NCI-H524 treated with DMSO at 0.1 percent for 48 hours (cell line): ENCODE measurements around the gene BACH2.
"Not testable (repeated sequence)": the region's sequence is repeated elsewhere in the genome, so short reads cannot be mapped to it uniquely, and the experiment has no call there.

Source experiments
- DNase-seq: peaks from one replicate; lab custom pipeline; 2025; lab: John Stamatoyannopoulos, UW

Gene BACH2

GRCh38 chr6:90121982-90122381, 174.7 kb downstream of the BACH2 start:
- DNase-seq: no peak

GRCh38 chr6:90120327-90120726, 176.3 kb downstream of the BACH2 start:
- DNase-seq: no peak

DNA sequence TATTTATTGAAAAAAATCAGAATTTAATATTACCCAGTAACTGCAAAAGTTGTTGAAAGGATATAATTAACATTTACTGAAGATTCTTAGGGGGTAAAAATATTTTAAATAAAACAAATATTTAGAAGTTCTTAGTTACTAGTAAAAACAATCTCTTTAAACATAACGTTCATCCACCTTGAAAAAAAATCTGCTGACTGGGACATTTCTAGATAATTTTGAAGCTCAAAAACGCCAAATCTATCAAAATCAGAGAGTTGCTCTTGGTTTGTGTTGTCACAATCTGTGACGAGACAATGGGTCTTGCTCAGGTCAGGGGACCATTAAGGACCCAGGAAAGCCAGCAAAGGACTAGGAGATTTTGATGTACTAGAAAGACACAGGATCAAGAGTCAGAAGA, 177.0 kb downstream of the BACH2 start:
- DNase-seq: no peak

DNA sequence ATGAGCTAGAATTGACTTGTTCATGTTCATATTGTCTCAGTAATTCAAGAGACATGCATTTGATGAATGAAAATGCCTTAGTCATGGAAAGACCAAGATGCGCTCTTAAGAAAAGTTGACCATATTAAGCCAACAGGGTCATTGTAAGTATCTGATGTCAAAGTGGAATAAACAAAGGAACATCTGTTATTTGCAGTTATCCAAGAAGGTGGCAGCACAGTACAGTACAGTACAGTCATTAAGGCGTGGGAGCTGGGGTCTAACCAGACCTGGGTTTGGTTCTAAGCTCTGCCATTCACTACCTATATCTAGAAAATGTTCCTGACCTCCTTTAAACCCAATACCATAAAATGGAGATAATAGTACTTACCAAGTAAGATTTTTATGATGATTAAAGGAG, 178.1 kb downstream of the BACH2 start:
- no peak for DNase-seq

- DNase-seq: no peak
Measured at GRCh38 chr6:90118069-90118468, 178.6 kb downstream of the BACH2 start.

DNA sequence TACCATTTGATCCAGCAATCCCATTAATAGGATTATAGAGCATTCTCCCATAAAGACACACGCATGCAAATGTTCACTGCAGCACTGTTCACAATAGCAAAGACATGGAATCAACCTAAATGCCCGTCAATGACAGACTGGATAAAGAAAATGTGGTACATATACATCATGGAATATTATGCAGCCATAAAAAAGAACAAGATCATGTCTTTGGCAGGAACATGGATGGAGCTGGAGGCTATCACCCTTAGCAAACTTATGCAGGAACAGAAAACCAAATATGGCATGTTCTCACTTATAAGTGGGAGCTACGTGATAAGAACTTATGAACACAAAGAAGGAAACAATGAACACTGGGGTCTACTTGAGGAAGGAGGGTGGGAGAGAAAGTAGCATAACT, 180.5 kb downstream of the BACH2 start:
- DNase-seq: not testable (repeated sequence)

DNA sequence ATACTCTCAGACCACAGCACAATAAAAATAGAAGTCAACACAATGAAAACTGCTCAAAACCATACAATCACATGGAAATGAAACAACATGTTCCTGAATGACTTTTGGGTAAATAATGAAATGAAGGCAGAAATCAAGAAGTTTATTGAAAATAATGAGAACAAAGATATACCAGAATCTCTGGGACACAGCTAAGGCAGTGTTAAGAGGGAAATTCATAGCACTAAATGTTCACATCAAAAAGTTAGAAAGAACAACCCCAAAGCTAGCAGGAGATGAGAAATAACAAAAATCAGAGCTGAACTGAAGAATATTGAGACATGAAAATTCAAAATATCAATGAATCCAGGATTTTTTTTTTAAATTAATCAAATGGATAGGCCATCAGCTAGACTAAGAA, 183.3 kb downstream of the BACH2 start:
- DNase-seq: no peak

GRCh38 chr6:90111387-90111786, 185.3 kb downstream of the BACH2 start:
- DNase-seq: no peak

- DNase-seq: no peak
Measured at GRCh38 chr6:90110971-90111370, 185.7 kb downstream of the BACH2 start.

DNA sequence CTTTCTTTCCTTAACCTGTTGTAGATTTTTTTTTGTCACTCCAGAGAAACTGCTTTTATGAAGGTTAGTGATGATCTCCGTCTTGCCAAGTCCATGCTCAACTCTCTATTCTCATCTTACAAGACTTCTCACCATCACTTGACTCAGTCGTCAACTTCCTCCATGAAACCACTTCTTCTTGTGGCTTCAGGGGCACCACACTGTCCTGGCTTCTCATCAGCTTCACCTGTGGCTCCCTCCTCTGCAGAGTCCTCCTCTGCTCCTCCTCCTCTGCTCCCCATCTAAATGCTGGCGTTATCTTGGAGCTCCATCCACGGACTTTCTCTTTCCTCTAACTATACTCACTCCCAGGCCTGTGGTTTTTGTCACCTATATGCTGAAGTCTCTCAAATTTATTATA, 187.5 kb downstream of the BACH2 start:
- DNase-seq: no peak

DNA sequence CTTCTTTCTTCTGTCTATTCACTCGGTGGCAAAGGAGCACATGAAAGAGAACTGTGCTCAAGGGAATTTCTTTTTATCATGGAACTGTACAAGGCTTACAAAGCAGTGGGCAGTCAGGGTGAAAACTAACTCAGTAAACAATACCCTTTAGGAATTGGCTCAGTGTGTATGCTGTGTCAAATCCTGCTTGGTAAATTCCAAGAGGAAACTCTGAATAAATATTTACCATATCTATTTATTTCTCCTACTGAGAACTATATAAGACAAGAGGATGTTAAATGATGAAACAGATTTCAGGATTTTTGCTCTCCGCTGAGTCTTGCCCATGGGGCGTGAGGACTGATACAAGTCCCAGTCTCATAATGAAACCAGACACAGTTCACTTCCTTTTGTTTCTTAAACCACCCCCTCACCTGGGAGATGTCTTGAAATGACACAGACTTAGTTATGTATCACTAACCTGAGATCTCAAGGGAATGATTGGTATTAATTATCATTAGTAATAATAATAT, 188.8 kb downstream of the BACH2 start:
- DNase-seq: no peak

- no peak for DNase-seq
Measured at GRCh38 chr6:90107371-90107770, 189.3 kb downstream of the BACH2 start.

- DNase-seq: no peak
Measured at GRCh38 chr6:90106449-90106848, 190.2 kb downstream of the BACH2 start.

GRCh38 chr6:90105506-90106170, 191.0 kb downstream of the BACH2 start:
- DNase-seq: no peak

GRCh38 chr6:90103056-90103800, 193.4 kb downstream of the BACH2 start:
- no peak for DNase-seq

- DNase-seq: no peak
Measured at GRCh38 chr6:90101403-90101802, 195.2 kb downstream of the BACH2 start.

- no peak for DNase-seq
Measured at GRCh38 chr6:90100059-90100665, 196.5 kb downstream of the BACH2 start.

GRCh38 chr6:90098627-90099026, 198.0 kb downstream of the BACH2 start:
- no peak for DNase-seq

DNA sequence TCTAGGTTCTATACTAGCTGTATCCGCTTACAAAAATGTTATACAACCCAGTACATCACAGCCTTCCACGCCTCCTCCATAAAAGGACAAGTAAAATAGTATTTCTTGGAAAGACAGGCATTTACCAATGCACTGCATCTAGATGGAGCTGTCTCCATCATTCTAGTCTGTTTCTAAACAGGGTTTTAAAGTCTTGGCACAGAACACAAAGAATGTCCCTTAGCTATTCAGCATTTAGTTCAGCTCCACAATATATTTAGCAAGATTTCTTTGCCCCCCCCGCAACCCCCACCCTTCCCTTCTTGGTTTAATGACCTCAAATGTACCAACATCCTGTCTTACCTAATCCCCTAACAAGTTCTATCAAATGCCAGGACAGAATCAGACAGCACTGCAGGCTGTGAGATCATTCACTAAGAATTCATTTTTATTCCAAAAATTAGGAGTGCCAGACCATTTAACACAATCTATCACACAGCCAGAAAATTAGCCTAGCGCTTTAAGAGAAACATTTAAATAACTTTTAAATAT, 198.6 kb downstream of the BACH2 start:
- DNase-seq: no peak

- no peak for DNase-seq
Measured at GRCh38 chr6:90097356-90097755, 199.3 kb downstream of the BACH2 start.

DNA sequence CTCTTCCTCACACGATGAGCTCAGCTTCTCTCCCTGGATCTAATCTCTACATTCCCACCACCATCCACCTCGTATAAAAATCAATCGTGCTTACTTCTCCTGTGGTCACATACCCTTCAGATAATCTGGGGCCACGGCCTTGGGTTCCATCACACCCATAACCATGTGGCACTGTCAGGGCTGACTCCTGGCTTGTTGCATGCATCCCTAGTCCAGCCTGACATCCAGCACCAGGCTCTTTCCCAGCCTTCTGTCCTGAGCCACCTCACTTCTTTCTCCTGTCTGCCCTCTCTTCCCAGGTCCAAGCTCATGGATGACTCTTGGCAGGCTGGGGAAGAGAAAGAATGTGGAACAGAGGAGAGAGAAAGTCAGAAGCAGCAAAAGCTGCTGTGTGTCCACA, 199.8 kb downstream of the BACH2 start:
- no peak for DNase-seq

DNA sequence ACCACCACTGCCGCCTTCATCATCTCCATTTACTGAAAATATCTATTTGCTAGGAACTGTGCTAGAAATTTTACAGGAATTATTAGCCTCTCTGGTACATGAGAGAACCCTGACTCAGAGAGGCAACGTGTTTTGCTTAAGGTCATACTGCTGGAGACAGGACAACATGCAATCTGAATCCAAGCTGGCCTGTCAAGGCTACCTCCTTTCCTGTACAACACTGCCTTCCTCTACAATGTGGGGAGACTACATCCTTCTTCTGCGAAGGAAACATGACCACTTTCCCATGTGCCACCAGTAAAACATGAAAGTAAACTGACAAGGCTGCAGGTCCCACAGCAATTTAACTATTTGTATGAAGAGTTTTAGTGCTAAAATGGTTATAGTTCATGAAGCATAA, 200.9 kb downstream of the BACH2 start:
- DNase-seq: no peak

GRCh38 chr6:90095145-90095544, 201.5 kb downstream of the BACH2 start:
- DNase-seq: no peak
